GM15510 (cell line): ENCODE data around the gene ACTR2.

ENCODE experiments used
- POLR2A ChIP-seq: IDR thresholded peaks from 3 replicates; pipeline ENCODE4 v1.6.1; 2011; ENCODE audit warnings: borderline replicate concordance; ENCODE audit not compliant: insufficient read length; ENCODE audit errors: extremely low read depth

The ACTR2 gene

DNA sequence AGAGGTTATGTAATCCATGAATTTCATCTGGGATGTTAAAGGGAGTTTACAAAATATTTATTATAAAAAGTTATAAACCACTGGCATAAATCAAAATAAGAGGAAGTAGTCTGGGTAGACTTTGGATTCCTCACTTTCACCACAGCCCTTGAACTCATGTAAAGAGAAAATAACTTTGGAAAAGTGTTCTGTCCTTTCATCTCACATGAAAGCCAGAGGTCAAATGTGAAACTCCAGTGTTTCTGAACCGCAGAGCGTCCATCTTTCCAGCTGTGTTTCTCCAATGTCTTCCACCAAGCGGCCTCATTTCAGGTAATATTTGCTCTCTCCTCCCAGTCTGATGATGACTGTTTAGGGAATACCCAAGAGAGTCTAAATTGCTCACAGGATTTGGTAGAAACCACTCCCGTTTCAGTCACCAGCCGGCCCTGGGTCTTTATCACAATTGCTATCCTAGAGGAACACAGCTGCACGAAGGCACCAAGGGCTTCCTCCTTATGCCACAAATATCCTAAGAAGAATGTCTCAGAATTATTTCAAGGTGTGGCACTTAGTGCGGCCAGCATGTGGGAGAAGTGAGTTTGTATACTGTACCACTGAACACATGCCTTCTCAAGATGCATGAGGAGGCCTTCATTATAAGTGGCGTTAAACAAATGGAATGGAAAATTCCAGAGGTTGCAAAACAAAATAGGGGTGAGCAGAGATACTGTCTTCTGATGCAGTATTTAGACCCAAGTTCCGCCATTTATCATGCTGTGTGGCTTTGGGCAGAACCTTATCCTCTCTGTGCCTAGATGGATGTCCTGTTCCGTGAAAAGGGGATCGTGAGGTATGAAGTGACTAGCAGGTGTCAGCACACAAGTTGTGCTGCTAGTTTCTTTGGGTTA is 63.8 kb downstream of the ACTR2 start:
- no peak for TF ChIP-seq POLR2A

DNA sequence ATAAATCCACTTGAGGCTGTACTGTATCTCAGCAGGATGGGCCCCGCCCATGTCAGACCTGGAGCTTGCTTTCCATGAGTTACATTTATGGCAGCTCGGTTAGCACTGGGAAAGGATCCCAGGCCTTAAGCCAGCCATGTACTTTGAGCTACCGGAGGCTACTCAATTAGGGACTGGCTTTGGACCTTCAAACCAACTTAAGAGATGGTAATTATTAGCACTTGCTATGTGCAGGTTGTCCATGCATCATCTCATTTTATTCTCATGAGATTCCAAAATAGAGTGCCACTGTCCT is 64.4 kb downstream of the ACTR2 start:
- TF ChIP-seq POLR2A, result no peak

DNA sequence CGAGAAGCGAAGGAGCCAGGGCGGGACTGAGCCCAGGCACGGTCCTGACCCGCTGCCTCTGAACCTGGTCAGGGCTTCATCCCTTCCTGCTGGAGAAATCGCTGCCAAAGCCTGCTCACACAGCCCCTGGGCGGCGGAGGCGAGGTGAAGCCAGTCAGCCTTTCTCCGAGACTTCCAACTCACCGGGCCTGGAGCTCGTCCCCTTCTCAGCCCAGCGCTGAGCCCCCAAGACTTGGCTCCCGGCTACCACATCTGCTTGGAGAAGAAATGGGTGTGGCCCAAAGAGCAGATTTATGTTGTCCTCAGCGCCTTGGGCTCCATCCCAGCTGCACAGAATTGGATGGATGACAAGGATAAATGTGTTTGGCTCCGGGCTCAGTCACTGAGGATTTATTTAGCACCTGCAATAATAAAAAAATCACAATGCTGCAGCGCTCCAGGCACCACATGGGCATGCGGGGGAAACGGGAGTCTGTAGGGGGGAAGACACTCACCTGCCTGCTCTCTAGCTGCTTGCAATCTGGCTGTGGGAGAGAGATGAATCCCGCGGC is 64.9 kb downstream of the ACTR2 start:
- no peak for TF ChIP-seq POLR2A

GRCh38 chr2:65293376-65293775 is 65.7 kb downstream of the ACTR2 start:
- no peak for TF ChIP-seq POLR2A

DNA sequence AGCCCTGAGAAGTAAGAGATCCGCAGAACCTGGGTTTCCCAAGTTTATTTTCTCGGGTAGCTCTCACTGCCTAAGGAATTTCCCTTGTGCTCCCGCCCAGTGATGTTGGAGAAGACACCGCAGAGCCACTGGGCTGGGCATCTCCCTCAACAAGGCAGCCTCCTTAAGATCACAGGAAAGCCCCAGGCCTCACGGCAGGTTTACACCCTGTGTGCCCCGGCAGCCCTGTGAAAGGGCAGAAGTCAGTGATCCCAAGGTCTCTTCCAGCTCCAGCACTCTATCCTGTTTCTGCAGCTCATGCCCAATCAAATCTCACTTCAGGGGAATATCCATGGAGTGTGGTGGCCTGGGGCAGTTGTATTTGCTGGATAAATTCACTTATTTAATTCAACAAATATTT is 66.5 kb downstream of the ACTR2 start:
- no peak for TF ChIP-seq POLR2A

DNA sequence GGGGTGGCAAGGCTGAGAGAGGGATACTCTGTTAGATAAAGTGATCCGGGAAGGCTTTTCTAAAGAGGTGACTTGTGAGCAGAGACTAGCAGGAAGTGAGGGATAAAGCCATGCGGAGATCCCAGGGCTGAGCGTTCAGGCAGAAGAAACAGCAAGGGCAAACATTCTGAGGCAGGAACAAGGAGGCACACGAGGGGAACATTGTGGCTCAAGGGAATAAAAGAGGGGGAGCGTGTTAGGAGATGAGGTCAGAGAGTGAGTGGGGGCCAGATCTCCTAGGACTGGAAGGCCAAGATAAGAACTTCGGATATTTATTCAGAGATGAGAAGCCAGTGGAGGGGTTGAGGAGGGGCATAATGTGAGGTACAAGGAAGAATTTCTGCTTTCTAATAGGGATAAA is 67.1 kb downstream of the ACTR2 start:
- TF ChIP-seq POLR2A, result no peak

DNA sequence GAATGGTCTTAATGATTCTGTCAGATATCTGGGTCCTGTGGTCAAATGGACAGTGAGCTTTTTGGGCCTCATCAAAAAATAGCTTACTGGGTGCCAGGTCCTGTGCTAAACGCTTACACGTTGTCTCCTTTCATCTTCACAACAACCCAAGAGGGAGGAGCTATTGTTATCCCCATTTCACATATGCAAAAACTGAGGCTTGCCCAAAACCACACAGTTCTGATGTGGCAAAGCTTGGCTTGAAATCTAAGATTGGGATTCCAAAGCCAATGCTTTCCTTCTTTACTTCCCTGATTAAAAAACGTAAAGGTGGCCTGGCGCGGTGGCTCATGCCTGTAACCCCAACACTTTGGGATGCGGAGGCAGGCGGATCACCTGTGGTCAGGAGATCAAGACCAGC is 69.3 kb downstream of the ACTR2 start:
- no peak for TF ChIP-seq POLR2A

GRCh38 chr2:65297544-65297943 is 69.9 kb downstream of the ACTR2 start:
- TF ChIP-seq POLR2A, result no peak

GRCh38 chr2:65298089-65298488 is 70.5 kb downstream of the ACTR2 start:
- TF ChIP-seq POLR2A, result no peak

DNA sequence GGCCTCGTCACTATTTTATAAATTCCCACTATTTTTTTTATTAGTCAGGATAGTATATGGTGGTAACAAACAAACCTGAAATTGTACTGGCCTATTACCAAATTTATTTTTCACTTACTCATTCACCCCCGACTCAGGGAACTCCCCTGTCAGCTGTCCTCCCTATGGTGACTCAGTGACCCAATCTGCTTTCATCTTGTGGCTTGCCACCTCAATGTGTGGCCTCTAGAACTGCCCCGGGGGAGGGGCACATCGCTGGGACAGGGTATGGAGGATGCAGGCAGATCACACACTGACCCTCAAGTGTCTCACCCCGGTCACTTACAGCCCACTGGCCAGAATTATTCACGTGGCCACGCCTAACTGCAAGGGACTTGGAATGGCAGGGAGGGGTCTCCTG is 71.6 kb downstream of the ACTR2 start:
- no peak for TF ChIP-seq POLR2A

DNA sequence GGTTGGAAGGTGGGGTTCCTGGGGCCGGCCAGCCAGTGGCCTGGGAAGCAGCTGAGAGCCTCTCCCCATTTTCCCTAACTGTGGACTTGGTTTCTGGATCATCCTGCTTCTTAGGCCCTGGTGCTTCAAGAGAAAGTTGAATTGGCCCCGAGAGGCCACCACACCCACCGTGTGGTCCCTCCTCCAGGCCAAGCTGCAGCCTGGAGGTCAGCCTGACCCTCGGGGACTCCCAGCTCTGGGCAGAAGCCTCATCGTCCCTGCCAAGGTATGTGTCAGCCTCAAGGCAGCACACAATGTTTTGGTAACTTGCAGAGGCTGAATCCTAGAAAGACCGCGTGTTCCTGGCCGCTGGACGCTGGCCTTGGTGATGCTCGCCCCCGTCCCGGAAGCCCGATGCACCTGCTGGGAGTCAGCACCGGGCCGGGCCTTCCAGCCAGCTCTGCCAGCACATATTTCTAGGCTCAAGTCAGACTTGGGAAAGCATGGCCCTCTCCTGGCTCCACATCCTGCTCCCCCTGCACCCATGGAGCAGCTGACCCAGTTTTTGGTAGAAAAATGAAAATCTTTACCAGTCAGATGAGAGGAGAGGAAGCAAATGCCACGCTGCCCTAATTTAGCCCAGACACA is 72.6 kb downstream of the ACTR2 start:
- no peak for TF ChIP-seq POLR2A

DNA sequence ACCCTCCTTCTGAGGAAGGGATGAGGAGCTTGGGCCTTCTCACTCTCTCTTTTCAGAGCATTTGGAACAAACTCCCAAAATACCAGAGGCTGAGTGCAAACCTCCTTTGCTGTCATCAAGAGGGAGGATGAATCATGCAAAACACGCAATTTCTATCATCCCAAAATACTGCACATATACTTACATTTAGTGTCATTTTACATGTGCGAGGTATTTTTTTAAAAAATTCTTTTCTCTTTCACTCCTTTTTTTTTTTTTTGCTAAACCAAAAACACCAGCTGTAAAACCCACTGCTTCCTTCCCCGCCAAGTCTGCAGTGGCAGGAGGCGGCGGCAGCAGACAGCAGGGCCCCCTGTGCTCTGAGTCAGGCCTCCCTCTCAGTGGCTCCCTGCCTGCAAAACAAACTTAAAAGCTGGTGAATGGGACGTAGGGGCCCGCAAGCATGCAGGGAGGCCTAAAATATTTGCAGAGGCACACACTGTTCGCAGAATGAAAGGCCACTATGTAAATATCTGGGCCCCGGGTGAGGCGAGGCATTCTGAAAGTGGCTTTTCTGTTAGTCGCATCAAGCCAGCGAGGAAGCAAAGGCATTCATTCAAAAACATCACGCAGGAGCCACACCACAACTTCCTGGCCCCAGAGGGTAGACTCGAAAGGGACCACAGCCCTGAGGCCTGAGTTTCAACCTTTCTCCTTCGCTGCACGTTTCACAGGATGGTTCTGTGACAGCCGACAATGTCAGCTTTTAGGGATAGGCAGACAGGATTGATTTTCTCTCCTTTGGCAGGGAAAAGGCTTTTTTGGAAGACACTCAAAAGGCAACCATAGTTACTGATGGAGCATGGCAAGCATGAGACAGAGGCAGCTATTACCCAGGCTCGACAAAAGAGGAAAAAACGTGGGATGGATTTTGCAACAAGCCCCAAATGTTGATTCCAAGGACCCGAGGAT is 73.4 kb downstream of the ACTR2 start:
- no peak for TF ChIP-seq POLR2A

GRCh38 chr2:65305934-65306333 is 78.3 kb downstream of the ACTR2 start:
- TF ChIP-seq POLR2A, result no peak

DNA sequence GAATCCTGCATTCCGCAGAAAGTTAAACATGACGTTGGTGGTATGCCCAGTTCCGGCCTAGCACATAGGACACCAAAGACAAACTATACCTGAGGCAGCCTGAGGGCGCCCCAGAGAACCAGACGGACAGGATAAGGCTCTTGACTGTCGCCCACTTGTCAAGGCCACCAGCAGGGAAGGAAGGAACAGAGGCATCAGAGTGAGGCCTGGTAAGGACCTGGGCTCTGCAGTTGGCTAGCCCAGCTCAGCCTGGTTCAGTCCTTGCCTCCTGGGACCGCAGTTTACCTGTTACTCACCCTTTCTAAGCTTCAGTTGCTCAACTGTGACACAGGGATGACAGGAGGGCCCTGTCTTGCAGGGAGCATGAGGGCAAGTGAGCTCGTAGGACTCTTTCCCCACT is 82.1 kb downstream of the ACTR2 start:
- no peak for TF ChIP-seq POLR2A

GRCh38 chr2:65311049-65311448 is 83.4 kb downstream of the ACTR2 start:
- no peak for TF ChIP-seq POLR2A
